GM18505 (cell line): ENCODE measurements around the gene MARK2.
A peak's percentile ranks its signal among the peaks of the same experiment; 100 is the strongest.

Experiments
- ATAC-seq: cut with Tn5 transposase; IDR thresholded peaks from one replicate; pipeline ENCODE4 v1.9.1; 2021; ENCODE audit not compliant: unreplicated experiment
- POLR2A ChIP-seq: IDR thresholded peaks from 4 replicates; pipeline ENCODE4 v1.6.1; 2011; ENCODE audit warnings: borderline replicate concordance; ENCODE audit not compliant: insufficient read depth, insufficient read length; ENCODE audit errors: extremely low read depth

Gene MARK2

GRCh38 chr11:63838150-63838677 lies 696 bp upstream of the MARK2 start:
- no peak for TF ChIP-seq POLR2A
- no peak for ATAC-seq

- peak; percentile 54 for TF ChIP-seq POLR2A
- no peak for ATAC-seq
Measured at GRCh38 chr11:63839508-63840355, 822 bp downstream of the MARK2 start.

- ATAC-seq, result no peak
- no peak for TF ChIP-seq POLR2A
Measured at GRCh38 chr11:63840356-63841060, 1.6 kb downstream of the MARK2 start.

GRCh38 chr11:63841554-63841953 lies 2.6 kb downstream of the MARK2 start:
- no peak for ATAC-seq
- TF ChIP-seq POLR2A, result no peak

- no peak for TF ChIP-seq POLR2A
- no peak for ATAC-seq
Measured at GRCh38 chr11:63843041-63843440, 4.1 kb downstream of the MARK2 start.

GRCh38 chr11:63844836-63845235 lies 5.9 kb downstream of the MARK2 start:
- no peak for TF ChIP-seq POLR2A
- no peak for ATAC-seq

GRCh38 chr11:63845303-63845702 lies 6.4 kb downstream of the MARK2 start:
- ATAC-seq, result no peak
- TF ChIP-seq POLR2A, result no peak

- ATAC-seq, result no peak
Measured at GRCh38 chr11:63845911-63846310, 7.0 kb downstream of the MARK2 start.

GRCh38 chr11:63846897-63847296 lies 8.0 kb downstream of the MARK2 start:
- TF ChIP-seq POLR2A, result no peak
- no peak for ATAC-seq

More at GRCh38 chr11:63845911-63846310, 7.0 kb downstream of the MARK2 start:
- no peak for TF ChIP-seq POLR2A

- ATAC-seq, result no peak
- no peak for TF ChIP-seq POLR2A
Measured at GRCh38 chr11:63847363-63847762, 8.5 kb downstream of the MARK2 start.

- no peak for TF ChIP-seq POLR2A
- no peak for ATAC-seq
Measured at GRCh38 chr11:63849691-63850090, 10.8 kb downstream of the MARK2 start.

- ATAC-seq, result no peak
Measured at GRCh38 chr11:63850920-63851319, 12.0 kb downstream of the MARK2 start.

GRCh38 chr11:63851364-63851763 lies 12.5 kb downstream of the MARK2 start:
- ATAC-seq, result no peak
- no peak for TF ChIP-seq POLR2A

More at GRCh38 chr11:63850920-63851319, 12.0 kb downstream of the MARK2 start:
- TF ChIP-seq POLR2A, result no peak

- ATAC-seq, result no peak
Measured at GRCh38 chr11:63853476-63853875, 14.6 kb downstream of the MARK2 start.

More at GRCh38 chr11:63853476-63853875, 14.6 kb downstream of the MARK2 start:
- no peak for TF ChIP-seq POLR2A
